ENCODE measurements around the gene ADAMTS15. TPM values are rescaled to one million over a fixed set of nuclear protein-coding genes. Genes with fewer than 3 reads are reported as not detected.

The ADAMTS15 gene
- total and polyA plus RNA-seq, 7 donors: 0.46 to 8.9 (median 2.4) TPM

GRCh38 chr11:130514316-130514715 is 65.9 kb downstream of the ADAMTS15 start:
- no peaks in the 10 kb centered on the region for H3K27me3 ChIP-seq
- intact Hi-C loops (cut with DNase I): no loop called here

GRCh38 chr11:130514851-130515250 is 66.4 kb downstream of the ADAMTS15 start:
- TF ChIP-seq POLR2A (IDR thresholded peaks at IDR 0.05) (no peak), POLR2AphosphoS5 (IDR thresholded peaks at IDR 0.05) (no peak), EP300 (IDR thresholded peaks at IDR 0.05) (no peak), CTCF (IDR thresholded peaks at IDR 0.05) (no peak)
- Histone ChIP-seq H3K27ac (no peak overlapping the region), H3K4me3 (no peak overlapping the region), H3K27me3 (no peaks in the 10 kb centered on the region), H3K36me3 (no peaks in the 10 kb centered on the region), H3K4me1 (peaks cover 0 to 43% (median 40%) of the 10 kb centered on the region in 4 donors), H3K9me3 (no peaks in the 10 kb centered on the region)
- intact Hi-C loops (cut with DNase I): no loop called here
- WGBS, 2 donors: 91 to 92% methylated on average over 6 of the region's 6 CpGs
- no peak for DNase-seq

More at GRCh38 chr11:130514316-130514715, 65.9 kb downstream of the ADAMTS15 start:
- Histone ChIP-seq H3K27ac (peak overlapping the region in 2 of 4 donors; percentile 67 to 68), H3K9me3 (no peaks in the 10 kb centered on the region), H3K4me3 (no peak overlapping the region), H3K4me1 (peaks cover 0 to 45% (median 40%) of the 10 kb centered on the region in 4 donors), H3K36me3 (no peaks in the 10 kb centered on the region)
- TF ChIP-seq POLR2A (IDR thresholded peaks at IDR 0.05) (no peak), POLR2AphosphoS5 (IDR thresholded peaks at IDR 0.05) (no peak), EP300 (IDR thresholded peaks at IDR 0.05) (no peak), CTCF (IDR thresholded peaks at IDR 0.05) (no peak)
- DNase-seq: no peak

- intact Hi-C loops (cut with DNase I): no loop called here
- H3K27ac ChIP-seq: no peak overlapping the region
- WGBS, 2 donors: 83 to 86% methylated on average over 4 of the region's 4 CpGs
Measured at GRCh38 chr11:130515829-130516553, 67.5 kb downstream of the ADAMTS15 start.

GRCh38 chr11:130516554-130517505 is 68.4 kb downstream of the ADAMTS15 start:
- no peak for TF ChIP-seq POLR2AphosphoS5 (IDR thresholded peaks at IDR 0.05)
- no peak for TF ChIP-seq POLR2A (IDR thresholded peaks at IDR 0.05)
- no peak for TF ChIP-seq EP300 (IDR thresholded peaks at IDR 0.05)
- TF ChIP-seq CTCF (IDR thresholded peaks at IDR 0.05): no peak
- intact Hi-C loops (cut with DNase I): no loop called here
- H3K9me3 ChIP-seq: no peaks in the 10 kb centered on the region
- WGBS, 2 donors: 92 to 93% methylated on average over 10 of the region's 10 CpGs
- DNase-seq: no peak
- no peaks in the 10 kb centered on the region for H3K27me3 ChIP-seq
- no peak overlapping the region for H3K27ac ChIP-seq
- H3K4me3 ChIP-seq: no peak overlapping the region
- H3K36me3 ChIP-seq: no peaks in the 10 kb centered on the region
- peaks cover 0 to 40% (median 39%) of the 10 kb centered on the region in 4 donors for H3K4me1 ChIP-seq

More at GRCh38 chr11:130515829-130516553, 67.5 kb downstream of the ADAMTS15 start:
- no peak overlapping the region for H3K4me3 ChIP-seq
- no peaks in the 10 kb centered on the region for H3K36me3 ChIP-seq
- no peaks in the 10 kb centered on the region for H3K27me3 ChIP-seq
- TF ChIP-seq POLR2AphosphoS5 (IDR thresholded peaks at IDR 0.05) (no peak), EP300 (IDR thresholded peaks at IDR 0.05) (no peak), POLR2A (IDR thresholded peaks at IDR 0.05) (no peak), CTCF (IDR thresholded peaks at IDR 0.05) (no peak)
- H3K4me1 ChIP-seq: peaks cover 0 to 37% (median 31%) of the 10 kb centered on the region in 4 donors
- H3K9me3 ChIP-seq: no peaks in the 10 kb centered on the region
- DNase-seq: no peak

Data from sigmoid colon (tissue), 7 donors.